GM18868 (cell line): ENCODE measurements around the gene GPX4.

ENCODE experiments used
- ATAC-seq: cut with Tn5 transposase; IDR thresholded peaks from one replicate; pipeline ENCODE4 v1.9.1; 2021; ENCODE audit warnings: mild to moderate bottlenecking, moderate library complexity; ENCODE audit not compliant: unreplicated experiment

GPX4 gene

GRCh38 chr19:1103708-1104310 is at the start of gene GPX4:
TSS of gene GPX4 (plus strand) at chr19:1103994. CDS start at chr19:1104044, 50 bp downstream.
- ATAC-seq, result peak; percentile 71

GRCh38 chr19:1054102-1055027 is 49.4 kb upstream of the GPX4 start:
- no peak for ATAC-seq

- ATAC-seq, result no peak
Observed at GRCh38 chr19:1055028-1055425, 48.8 kb upstream of the GPX4 start.

- no peak for ATAC-seq
Observed at GRCh38 chr19:1055886-1056620, 47.7 kb upstream of the GPX4 start.

- no peak for ATAC-seq
Observed at GRCh38 chr19:1057176-1057855, 46.5 kb upstream of the GPX4 start.

- ATAC-seq, result no peak
Observed at GRCh38 chr19:1058112-1058511, 45.7 kb upstream of the GPX4 start.

GRCh38 chr19:1060689-1061088 is 43.1 kb upstream of the GPX4 start:
- no peak for ATAC-seq

- no peak for ATAC-seq
Observed at GRCh38 chr19:1061987-1062386, 41.8 kb upstream of the GPX4 start.

GRCh38 chr19:1062387-1063029 is 41.3 kb upstream of the GPX4 start:
- no peak for ATAC-seq

GRCh38 chr19:1063030-1063908 is 40.5 kb upstream of the GPX4 start:
- ATAC-seq, result no peak

- ATAC-seq, result no peak
Observed at GRCh38 chr19:1063909-1064660, 39.7 kb upstream of the GPX4 start.

GRCh38 chr19:1064661-1065605 is 38.9 kb upstream of the GPX4 start:
- no peak for ATAC-seq

GRCh38 chr19:1065606-1066109 is 38.1 kb upstream of the GPX4 start:
- ATAC-seq, result no peak

GRCh38 chr19:1066251-1066747 is 37.5 kb upstream of the GPX4 start:
- ATAC-seq, result no peak

- ATAC-seq, result peak; percentile 55
Observed at GRCh38 chr19:1066748-1067340, 37.0 kb upstream of the GPX4 start, which contains the start of gene ARHGAP45. TSS of gene ARHGAP45 (plus strand) at chr19:1067167. CDS start at chr19:1067406, 239 bp downstream.

GRCh38 chr19:1067341-1067957 is 36.3 kb upstream of the GPX4 start:
- peak; percentile 14 for ATAC-seq
